MCF 10A (cell line): Measurements from ENCODE around the gene KIF4A. TPM values are rescaled to one million over a fixed set of nuclear protein-coding genes. Genes with fewer than 3 reads are reported as not detected.
A peak's percentile ranks its signal among the peaks of the same experiment; 100 is the strongest.

Source experiments
- BruUV-seq: library from RNA; stranded (reverse); fragments of 400-500 nt; replicated peaks from 2 replicates; lab custom pipeline; 2021; lab: Mats Ljungman, UMichigan
- CTCF ChIA-PET: fragments of 300-600 bp; sonication (Branson Sonifier 250); formaldehyde crosslinking; extraction: SDS; loops from one replicate; lab custom pipeline; 2021; ENCODE audit warnings: antibody characterized with exemption, inconsistent platforms; lab: Yijun Ruan, JAX
- POLR2A ChIA-PET: fragments of 300-600, 350-650 bp; sonication (Branson Sonifier 250); formaldehyde crosslinking; extraction: SDS; loops from one replicate; lab custom pipeline; 2020; ENCODE audit warnings: antibody characterized with exemption, inconsistent platforms; lab: Yijun Ruan, JAX
- DNase-seq: peaks from one replicate; pipeline ENCODE4 v3.0.0-alpha.2; 2018; ENCODE audit not compliant: unreplicated experiment
- H3K27ac Mint-ChIP-seq: one replicate; pipeline ENCODE4 v1.8.0; 2022; ENCODE audit warnings: mild to moderate bottlenecking, low read depth, mixed read lengths; ENCODE audit not compliant: unreplicated experiment
- H3K27me3 Mint-ChIP-seq: one replicate; pipeline ENCODE4 v1.8.0; 2022; ENCODE audit warnings: mixed read lengths; ENCODE audit not compliant: insufficient read depth, unreplicated experiment
- H3K36me3 Mint-ChIP-seq: one replicate; pipeline ENCODE4 v1.8.0; 2022; ENCODE audit warnings: mild to moderate bottlenecking, moderate library complexity, mixed read lengths; ENCODE audit not compliant: insufficient read depth, unreplicated experiment
- H3K4me1 Mint-ChIP-seq: one replicate; pipeline ENCODE4 v1.8.0; 2022; ENCODE audit warnings: mixed read lengths; ENCODE audit not compliant: insufficient read depth, unreplicated experiment
- H3K4me3 Mint-ChIP-seq: one replicate; pipeline ENCODE4 v1.8.0; 2022; ENCODE audit warnings: mild to moderate bottlenecking, moderate library complexity, mixed read lengths; ENCODE audit not compliant: unreplicated experiment
- H3K9me3 Mint-ChIP-seq: one replicate; pipeline ENCODE4 v1.8.0; 2022; ENCODE audit warnings: mixed read lengths; ENCODE audit not compliant: unreplicated experiment
- CTCF ChIP-seq: fragments of 200-600 bp; IDR thresholded peaks from one replicate; pipeline ENCODE4 v1.8.0; 2022; ENCODE audit warnings: antibody characterized with exemption, mild to moderate bottlenecking; ENCODE audit not compliant: unreplicated experiment
- intact Hi-C: fragments of 100-400 bp; cut with micrococcal nuclease; formaldehyde crosslinking; loops from 2 replicates; pipeline ENCODE4 v1.14.1; 2022
- total RNA-seq: library from RNA; stranded (reverse); gene quantifications from 2 replicates; pipeline ENCODE4 v1.2.3, GENCODE V29; 2022

KIF4A gene
- total RNA-seq, 1 experiment from 2014 or later: 19.0 TPM

- Mint-ChIP-seq H3K27me3 (peaks cover 5% of the 10 kb centered on the region), H3K36me3 (peaks cover under 1% of the 10 kb centered on the region), H3K4me1 (peaks cover 6% of the 10 kb centered on the region), H3K9me3 (no peaks in the 10 kb centered on the region), H3K4me3 (no peak overlapping the region), H3K27ac (no peak overlapping the region)
- POLR2A ChIA-PET: interaction anchor here (0.7 to 2.5 kb wide), 4 partner anchors 10 to 1938 kb away, joined by 3 to 7 read pairs (median 4); no protein-coding TSS in a partner anchor
- CTCF ChIA-PET: interaction anchor here (0.5 to 2.2 kb wide), 4 partner anchors 96 to 990 kb away, joined by 3 to 4 read pairs (median 3); partner anchors contain the start of gene NONO
- TF ChIP-seq CTCF: no peak
- no peak for DNase-seq
- intact Hi-C loops: loop anchor here (5.0 kb wide), 1 partner anchor 140 kb away; no protein-coding TSS in a partner anchor
- no TSS peak for BruUV-seq
Observed at GRCh38 chrX:70292788-70293187, 2.9 kb downstream of the KIF4A start.

- Mint-ChIP-seq H3K4me3 (peak overlapping the region; percentile 29), H3K27ac (no peak overlapping the region), H3K27me3 (no peaks in the 10 kb centered on the region), H3K4me1 (peaks cover 6% of the 10 kb centered on the region), H3K9me3 (no peaks in the 10 kb centered on the region), H3K36me3 (no peaks in the 10 kb centered on the region)
- POLR2A ChIA-PET: interaction anchor here (0.7 to 2.5 kb wide), 3 partner anchors 18 to 142 kb away, joined by 3 to 7 read pairs (median 3); no protein-coding TSS in a partner anchor
- no TSS peak for BruUV-seq
- intact Hi-C loops: loop anchor here (5.0 kb wide), 1 partner anchor 139 kb away; no protein-coding TSS in a partner anchor
- CTCF ChIA-PET: interaction anchor here (0.6 to 1.1 kb wide), 3 partner anchors 97 to 262 kb away, joined by 3 to 4 read pairs (median 4); no protein-coding TSS in a partner anchor
- TF ChIP-seq CTCF: no peak
- DNase-seq: no peak
Observed at GRCh38 chrX:70293621-70294020, 3.7 kb downstream of the KIF4A start.

- no peak overlapping the region for H3K4me3 Mint-ChIP-seq
- no peak for TF ChIP-seq CTCF
- no TSS peak for BruUV-seq
- H3K27ac Mint-ChIP-seq: no peak overlapping the region
- ChIA-PET CTCF (interaction anchor here (0.6 kb wide), 2 partner anchors 9 to 183 kb away, joined by 3 read pairs; no protein-coding TSS in a partner anchor), POLR2A (interaction anchor here (1.2 kb wide), 1 partner anchor 10 kb away, joined by 3 read pairs; no protein-coding TSS in a partner anchor)
- no peak for DNase-seq
- no peaks in the 10 kb centered on the region for H3K9me3 Mint-ChIP-seq
- no peaks in the 10 kb centered on the region for H3K36me3 Mint-ChIP-seq
- H3K4me1 Mint-ChIP-seq: no peaks in the 10 kb centered on the region
- peaks cover 27% of the 10 kb centered on the region for H3K27me3 Mint-ChIP-seq
- intact Hi-C loops: no loop called here
Observed at GRCh38 chrX:70301716-70302115, 11.8 kb downstream of the KIF4A start.

GRCh38 chrX:70313503-70313902 lies 23.6 kb downstream of the KIF4A start:
- H3K9me3 Mint-ChIP-seq: peaks cover 6% of the 10 kb centered on the region
- no peak for TF ChIP-seq CTCF
- H3K4me3 Mint-ChIP-seq: no peak overlapping the region
- no peaks in the 10 kb centered on the region for H3K4me1 Mint-ChIP-seq
- ChIA-PET POLR2A (interaction anchor here (0.7 to 0.9 kb wide), 2 partner anchors 11 to 15 kb away, joined by 3 read pairs; no protein-coding TSS in a partner anchor), CTCF (no interaction called here)
- intact Hi-C loops: no loop called here
- no peak overlapping the region for H3K27ac Mint-ChIP-seq
- peaks cover 5% of the 10 kb centered on the region for H3K36me3 Mint-ChIP-seq
- H3K27me3 Mint-ChIP-seq: peaks cover 11% of the 10 kb centered on the region
- no peak for DNase-seq
- BruUV-seq: no TSS peak
